COLO829 (cell line): Measurements from ENCODE around the gene MICU1.
"Not testable (repeated sequence)": the region's sequence is repeated elsewhere in the genome, so short reads cannot be mapped to it uniquely, and the experiment has no call there.

Experiments used
- DNase-seq: peaks from one replicate; pipeline ENCODE4 v3.0.0; 2012; ENCODE audit warnings: low spot score

The MICU1 gene

DNA sequence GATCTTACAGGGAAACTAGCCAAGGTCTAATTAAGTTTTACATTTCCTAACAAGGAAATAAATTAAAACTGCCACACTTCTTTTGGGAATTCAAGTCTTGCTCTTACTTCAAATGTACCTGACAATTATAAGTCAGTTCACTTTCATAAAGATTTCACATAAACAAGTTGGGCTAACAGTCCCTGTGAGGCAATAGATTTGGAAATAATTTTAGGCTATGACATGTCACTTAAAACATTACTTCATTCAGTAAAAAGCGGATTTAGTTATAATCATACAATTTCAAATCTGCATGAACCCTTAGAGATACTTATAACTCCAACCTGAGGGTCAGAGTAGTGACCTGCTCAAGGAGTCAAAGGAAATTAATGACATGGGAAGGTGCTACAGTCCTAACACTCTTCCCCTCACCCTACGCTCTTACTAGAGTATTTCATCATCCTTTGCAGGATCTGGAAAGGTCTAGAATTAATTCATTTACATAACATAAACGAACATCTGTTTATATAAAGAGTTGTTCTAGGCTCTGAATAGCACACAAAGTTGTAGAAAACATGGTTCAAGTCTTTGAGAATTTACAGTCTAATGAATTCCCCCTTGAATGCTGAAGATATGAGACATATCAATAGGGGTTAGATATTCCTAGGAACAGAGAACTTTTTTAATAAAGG lies 238.8 kb downstream of the MICU1 start:
- DNase-seq: no peak

DNA sequence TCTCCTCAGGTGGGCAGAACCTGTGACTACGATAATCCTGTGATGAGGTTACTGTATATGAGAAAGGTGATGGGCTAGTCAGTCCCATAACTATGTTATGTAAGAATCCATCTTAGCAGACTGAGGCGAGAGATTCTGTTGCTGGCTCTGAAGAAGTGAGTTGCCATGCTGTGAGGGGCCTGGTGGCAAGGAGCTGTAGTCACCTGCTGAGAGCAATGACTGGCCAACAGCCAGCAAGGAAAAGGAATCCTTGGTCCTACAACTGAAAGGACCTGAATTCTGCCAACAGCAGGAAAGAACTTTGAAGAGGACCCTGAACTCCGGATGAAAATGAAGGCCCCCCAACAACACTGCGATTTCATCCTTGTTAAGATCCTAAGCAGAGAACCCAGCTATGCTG lies 240.2 kb downstream of the MICU1 start:
- DNase-seq: no peak

DNA sequence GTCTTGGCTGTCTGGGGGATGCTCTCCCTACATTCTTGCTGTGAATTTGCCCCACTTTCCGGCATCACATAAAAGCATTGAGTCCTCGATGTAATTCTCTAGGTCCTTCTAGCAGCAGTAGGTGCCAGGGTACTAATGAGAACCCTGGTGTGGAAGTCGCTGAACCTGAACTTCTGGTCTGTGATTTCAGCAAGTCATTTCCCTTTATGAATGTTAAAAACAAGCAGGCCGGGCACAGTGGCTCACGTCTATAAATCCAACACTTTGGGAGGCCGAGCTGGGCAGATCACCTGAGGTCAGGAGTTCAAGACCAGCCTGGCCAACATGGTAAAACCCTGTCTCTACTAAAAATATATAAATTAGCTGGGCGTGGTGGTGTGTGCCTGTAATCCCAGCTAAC lies 240.9 kb downstream of the MICU1 start:
- DNase-seq: not testable (repeated sequence)

DNA sequence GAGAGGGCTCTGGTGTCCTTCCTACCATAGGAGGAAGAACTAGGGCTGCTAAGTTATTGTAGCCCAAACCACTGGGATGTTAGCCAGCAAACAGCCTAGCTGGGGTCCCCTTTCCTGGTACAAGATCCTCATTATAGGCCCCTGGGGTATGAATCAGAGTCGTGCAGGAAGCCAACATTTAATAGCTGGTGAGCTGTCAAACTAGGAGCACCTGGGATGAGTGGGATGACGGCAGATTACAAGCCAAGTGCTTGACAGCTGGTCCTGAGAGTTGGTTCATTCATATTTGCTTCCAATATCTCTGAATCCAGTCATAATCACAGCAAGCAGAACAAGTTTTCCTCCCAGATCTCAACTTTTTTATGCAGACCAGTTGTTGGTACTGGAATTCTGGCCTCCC lies 246.1 kb downstream of the MICU1 start:
- DNase-seq: no peak

DNA sequence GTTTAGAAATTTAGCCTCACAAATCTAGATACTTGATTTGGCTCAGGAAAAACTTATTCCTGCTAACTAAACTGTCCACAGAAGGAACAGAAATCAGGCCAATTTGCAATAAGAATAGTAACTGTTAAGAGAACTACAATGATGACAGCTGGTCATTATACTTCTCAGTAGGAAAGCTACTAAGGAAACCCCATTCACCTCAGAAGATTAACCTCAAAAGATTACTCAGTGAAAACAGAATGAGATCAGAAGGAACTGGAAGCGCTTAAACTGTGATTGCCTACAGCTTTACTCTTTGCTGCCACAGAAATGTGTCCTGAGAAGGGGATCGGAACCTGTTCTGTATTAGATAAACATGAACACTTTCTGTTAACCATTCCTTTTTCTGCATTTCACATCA lies 246.8 kb downstream of the MICU1 start:
- no peak for DNase-seq

DNA sequence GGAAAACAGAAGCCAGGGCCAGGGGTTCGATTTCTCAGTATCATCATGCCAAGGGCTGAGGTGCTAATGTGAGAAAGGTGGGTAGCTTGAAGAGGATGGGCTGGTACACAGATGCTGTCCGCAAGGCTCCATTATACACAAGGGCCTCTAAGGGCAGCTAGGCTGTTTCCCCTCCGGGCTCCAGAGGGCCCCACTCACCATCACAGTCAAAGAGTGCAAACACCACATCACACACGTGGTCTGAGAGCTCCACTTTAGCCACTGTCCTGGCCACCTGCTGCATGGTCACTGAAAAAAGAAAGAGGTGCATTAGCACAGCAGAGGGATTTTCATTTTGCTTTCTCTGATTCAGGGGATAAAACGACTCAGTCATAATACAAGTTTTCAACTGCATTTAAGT lies 250.3 kb downstream of the MICU1 start:
- DNase-seq: no peak

DNA sequence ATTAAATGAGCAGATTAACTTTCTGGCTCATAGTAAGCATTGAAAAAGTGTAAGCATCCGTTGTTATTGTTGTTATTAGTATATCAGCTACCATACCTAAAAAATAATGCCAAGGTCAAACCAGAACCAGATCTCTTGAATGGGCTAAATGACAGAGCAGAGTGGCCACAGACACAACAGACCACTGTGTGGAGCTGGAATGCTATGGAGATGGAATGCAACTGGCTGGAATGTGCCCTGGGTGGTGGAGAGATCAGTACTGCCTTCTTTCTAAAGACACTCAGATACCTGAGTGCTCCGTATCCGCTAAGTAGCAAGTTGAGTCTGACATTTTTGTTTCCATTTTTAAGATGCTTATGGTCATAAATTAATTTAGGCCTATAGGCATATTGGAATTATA lies 250.7 kb downstream of the MICU1 start:
- no peak for DNase-seq

DNA sequence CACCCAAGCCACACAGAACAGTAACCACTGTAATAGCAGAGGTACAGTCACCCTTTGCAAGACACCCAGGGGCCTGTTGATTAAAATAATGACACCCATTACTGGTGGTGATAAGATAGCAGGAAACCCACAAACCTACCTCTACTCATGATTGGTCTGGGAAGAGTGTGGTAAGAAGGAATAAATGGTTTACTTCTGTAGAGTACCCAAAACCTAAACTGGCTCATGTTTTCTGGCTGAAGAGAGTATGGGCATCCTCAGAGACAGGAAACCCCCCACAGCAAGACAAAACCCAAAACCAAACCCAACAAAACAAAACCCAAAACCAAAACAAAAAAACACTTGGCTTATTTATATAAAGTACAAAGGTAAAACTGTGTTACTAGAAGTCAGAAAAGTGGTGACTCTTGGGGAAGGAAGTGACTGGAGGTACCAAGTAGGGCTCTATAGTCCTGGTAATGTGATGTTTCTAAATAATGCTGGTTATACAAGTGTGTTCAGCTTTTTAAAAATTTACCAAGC lies 255.6 kb downstream of the MICU1 start:
- DNase-seq: no peak

DNA sequence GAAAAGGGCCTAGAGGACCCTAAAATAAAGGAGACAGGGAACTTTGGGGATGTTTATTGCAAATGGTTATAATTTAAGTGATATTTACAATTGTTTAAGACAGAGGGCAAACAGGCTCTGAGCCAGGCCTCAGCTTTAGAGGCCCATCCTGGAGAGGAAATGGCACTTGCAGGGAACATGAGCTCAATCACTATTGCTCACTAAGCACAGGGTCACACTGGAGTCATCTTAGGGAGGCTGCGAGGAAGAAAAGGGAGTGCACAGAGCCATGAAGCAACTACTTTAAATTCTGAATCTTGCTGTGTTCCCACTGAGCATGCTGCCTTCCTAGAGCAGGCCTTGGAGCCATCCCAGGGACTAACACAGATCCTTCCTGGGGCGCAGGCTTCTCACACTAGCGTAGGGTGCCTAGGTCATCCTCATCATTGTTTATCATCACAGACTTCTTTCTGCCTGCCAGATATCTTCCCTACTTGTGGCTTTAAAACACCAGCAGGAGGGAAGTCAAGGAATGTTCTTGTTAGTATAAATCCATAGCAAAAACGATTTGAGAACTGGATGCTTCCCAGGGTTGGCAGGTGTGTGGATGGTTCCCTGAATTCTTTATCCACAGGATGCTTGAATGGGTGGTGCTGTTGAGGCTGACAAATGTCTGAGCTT lies 258.4 kb downstream of the MICU1 start:
- no peak for DNase-seq

DNA sequence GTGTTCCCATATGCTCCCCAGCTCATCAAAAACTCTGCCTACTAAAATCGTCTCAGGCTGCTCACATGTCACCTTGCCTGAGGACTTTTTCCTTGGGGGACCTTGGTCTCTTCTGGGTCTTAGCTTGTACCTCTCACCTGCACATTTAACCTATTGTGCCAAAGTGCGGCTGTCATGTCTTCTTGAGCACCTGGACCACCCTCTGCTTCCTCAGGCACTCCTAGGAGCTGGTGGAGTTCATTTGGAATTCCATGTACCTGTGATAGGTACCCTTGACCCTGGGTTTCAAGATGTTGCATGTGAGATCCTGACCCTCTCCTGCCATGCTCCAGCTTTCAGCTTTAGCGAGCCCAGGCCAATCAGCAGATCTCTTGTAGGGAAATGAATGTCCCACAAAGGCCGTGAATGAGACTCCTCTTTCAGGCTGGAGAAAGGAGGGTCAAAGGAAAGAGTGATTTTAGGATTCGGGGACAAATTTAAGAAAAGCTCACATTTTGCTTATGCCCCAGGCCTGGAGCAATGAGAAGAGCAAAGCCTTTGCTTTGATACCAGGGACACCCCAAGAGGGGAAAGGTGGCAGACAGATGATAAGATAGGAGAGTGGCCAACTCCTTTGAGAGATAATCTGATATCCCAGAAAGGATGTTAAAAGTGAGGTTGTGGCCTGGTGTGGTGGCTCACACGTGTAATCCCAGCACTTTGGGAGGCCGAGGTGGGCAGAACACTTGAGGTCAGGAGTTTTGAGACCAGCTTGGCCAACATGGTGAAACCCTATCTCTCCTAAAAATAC lies 260.6 kb downstream of the MICU1 start:
- no peak for DNase-seq

DNA sequence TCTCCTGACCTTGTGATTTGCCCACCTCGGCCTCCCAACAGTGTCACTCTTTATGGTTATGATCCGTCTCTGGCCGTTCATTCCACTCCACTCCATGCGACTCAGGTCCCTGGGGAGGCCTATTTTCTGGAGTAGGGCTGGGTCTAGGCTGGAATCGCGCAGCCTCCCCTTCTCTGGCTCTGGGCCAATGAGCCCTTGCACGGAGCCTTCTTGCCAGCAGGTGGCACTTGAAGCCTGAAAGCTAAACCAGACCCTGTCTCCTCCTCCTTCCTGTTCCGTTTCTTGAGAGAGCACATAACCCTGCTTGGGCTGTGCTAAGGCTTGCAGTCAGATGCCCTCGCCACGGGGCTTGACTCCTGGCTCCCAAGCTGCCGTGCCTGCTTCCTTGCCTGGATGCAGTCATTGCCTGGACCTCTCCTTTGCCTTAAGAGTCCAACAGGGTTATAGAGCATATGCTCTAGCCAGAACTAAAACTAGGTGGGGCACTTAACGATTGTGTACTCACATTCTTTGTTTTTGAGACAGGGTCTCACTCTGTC lies 261.6 kb downstream of the MICU1 start:
- peak; percentile 60 for DNase-seq

DNA sequence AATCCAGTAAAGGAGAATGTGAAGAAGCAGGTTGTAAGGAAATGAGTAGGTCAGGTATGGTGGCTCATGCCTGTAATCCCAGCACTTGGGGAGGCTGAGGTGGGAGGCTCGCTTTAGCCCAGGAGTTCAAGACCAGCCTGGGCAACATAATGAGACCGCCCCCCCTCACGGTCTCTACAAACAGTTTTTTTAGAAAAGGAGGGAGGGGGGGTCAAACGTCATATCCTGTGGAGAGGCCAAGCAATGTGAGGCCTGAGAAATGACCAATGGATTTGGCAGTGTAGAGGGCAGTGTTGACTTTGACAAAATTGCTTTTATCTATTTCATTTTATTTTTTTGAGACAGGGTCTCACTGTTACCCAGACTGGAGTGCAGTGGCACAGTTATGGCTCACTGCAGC lies 268.9 kb downstream of the MICU1 start:
- no peak for DNase-seq

DNA sequence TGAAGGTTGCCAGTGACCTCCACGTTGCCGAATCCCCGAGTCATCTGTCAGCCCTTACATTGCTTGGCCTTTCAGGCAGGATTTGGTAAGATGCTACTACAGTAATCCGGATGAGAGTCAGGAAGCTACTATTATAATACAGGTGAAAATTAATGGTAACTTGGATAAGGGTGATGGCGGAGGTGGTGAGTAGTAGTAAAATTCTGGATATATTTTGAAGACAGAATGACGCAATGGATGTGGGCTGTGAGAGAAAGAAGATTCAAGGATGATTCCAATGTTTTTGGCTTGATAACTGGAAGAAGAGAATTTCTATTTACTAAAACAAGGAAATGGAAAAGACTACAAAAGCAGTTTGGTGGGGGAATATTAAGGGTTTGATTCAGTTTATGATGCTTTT lies 269.8 kb downstream of the MICU1 start:
- DNase-seq: no peak

DNA sequence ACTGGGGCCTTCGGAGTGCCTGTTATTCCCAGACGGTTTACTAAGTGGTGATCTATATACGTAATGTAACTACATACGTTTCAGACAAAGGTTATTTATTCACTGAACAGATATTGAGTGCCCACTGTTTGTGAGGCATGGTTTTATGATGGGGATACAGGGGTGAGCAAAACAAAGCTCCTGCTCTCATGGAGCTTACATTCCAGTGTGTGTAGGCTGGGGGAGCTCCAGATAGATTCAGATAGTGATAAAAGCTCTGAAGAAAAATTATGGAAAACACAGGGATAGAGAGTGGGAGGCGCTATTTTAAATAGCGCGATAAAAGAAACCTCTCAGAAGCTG lies 270.7 kb downstream of the MICU1 start:
- DNase-seq: no peak

DNA sequence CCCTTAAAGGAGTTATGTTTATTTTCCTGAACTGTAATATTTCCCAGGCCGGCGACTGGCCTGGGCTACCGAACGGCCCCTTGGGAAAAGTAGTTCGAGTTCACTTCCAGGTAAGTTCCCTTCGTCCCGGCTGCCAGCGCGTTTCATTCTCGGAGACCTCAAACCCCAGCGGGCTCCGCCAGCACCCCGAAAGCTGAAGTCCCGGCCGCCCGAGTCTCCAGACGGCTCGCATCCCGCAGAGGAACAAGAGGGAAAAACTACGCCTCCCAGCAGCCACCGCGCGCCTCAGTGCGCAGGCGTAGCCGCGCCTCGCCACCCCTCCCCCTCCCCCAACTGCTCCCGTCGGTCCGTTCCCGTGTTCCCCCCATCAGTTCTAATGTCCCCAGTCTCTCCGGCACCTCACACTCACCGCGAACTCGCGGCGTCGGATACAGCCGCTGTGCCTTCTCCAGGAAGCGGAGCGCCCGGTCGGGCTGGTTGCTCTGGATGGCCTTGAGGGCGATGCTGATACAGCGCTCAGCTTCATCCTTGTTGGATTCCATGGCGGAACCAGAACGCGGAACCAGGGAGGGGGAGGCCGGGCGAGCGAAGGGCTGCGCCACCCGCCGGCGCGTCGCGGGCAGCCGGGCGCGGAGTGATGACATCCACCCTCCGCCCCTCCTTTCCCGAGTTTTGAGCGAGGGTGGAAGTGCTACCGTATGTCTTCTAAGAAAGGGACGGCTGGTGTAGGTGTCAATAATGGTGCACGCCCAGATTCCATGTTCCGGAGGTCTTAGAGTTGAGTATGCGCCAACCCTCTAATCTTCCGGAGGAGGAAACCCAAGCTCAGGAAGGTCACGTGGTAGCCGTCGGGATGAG lies 271.3 kb downstream of the MICU1 start, which contains the start of gene DNAJB12:
DNAJB12 (minus strand) TSS at position 564 of the 858 bp plus-strand sequence; CDS start at position 542, 22 bp downstream.
- DNase-seq: peak; percentile 87

DNA sequence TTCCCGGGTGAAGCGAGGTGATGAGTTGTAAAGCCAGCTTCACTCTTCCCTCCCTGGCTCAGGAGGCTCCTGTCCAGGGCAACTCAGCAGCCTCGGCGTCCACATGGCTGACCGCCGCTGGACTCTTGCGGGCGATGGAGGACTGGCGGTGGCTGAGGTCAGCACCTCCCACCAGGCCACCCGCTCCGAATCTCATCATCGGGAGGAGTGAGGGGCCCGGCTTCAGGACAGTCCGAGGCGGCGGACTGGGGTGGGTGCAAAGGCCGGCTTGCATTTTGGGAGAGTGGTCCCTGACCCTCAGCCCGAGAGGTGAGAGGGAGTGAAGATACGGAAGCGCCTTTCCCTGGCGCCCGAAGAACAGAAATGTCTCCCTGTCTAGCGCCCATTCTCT lies 271.9 kb downstream of the MICU1 start:
- peak; percentile 3 for DNase-seq

DNA sequence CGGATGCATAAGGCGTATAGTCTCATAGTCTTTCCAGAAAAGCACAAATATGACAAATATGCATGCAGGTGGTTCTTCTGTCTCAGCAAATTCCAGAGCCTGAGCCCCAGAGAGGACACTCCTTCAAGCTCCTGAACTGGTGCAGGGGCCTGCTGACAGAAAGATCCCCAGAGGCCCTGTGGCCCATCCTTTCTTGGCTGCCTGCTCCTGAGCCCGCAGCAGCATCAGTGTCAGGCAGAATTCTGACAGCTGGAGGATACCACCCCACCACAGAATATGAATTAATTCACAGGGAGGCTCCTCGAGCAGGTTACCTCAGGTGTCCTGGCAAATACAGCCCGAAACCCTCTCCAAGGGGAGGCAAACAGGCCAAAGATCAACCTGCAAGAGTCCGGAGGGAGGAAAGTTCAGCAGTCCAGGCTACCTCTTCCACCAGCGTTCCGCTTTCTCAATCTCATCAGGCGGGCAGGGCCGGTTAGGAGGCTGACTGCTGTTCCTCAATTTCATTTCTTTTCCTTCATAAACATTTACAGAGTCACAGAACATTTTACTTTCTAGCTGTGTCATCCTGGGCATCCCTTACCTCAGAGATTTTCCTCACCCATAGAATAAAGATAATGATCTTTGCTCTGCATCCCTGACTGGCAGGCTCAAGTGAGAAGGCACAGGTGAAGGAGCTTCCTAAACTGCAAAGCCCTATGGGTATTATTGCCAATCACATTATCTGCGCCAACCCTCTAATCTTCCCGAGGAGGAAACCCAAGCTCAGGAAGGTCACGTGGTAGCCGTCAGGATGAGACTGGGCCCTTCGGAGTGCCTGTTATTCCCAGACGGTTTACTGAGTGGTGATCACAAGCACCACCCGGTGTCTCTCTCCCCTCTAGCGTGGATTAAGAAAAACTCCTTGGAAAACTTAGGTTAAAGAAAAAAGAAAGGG lies 272.6 kb downstream of the MICU1 start:
- DNase-seq: no peak

DNA sequence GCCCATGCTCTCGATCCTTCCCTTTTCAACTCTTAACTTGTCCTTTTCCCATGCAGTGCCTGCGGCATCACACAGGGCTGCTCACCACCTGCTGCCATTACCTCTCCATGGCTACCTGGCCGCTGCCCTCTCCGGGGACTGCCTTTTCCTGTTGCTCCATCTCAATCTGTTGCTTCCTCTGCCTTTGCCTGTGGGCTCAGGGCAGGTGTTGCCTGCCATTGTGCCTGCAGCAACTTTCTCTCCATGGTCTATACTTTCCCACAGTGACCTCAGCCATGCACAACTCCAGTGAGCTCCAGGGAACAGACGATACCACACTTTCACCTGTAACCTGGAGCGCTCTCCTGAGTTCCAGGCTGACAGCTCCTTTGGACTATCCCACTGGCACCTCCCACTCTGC lies 274.4 kb downstream of the MICU1 start:
- no peak for DNase-seq

DNA sequence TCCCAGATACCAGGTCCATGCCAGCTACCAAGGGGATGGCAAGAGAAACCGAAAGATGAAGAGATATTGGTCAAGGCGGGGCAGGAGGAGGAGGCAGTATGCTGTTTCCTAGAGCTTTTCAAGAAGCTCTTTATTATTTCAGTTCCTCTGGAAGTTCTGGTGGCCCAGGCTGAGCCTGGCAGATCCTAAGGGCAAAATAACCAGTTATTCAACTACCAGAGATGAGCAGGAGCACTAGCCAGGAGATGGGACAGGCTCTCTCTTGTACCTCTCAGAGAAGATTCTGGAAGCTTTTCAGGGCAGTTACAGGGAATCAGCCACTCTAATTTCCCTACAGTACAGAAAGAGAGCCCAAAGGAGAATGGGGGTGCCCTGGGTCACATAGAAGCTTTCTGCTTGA lies 276.4 kb downstream of the MICU1 start:
- DNase-seq: no peak

DNA sequence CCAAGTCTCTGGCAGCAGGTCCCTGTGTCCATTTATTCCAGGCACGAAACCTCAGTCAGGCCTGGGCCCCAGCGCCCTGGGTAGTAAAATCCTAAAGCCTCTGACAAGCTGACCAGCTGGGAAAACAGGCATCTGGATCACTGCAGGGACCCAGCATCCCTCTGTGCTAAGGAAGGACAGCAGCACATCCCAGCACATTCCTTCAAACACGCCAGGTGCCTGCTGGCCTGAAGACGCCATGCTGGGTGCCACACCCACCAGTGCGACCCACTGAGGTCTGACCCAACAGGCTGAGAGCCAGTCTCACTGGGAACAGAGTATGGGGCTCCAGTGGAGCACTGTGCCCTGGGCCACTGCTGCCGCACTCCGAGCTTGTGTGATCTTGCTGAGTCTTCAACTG lies 277.6 kb downstream of the MICU1 start:
- no peak for DNase-seq

DNA sequence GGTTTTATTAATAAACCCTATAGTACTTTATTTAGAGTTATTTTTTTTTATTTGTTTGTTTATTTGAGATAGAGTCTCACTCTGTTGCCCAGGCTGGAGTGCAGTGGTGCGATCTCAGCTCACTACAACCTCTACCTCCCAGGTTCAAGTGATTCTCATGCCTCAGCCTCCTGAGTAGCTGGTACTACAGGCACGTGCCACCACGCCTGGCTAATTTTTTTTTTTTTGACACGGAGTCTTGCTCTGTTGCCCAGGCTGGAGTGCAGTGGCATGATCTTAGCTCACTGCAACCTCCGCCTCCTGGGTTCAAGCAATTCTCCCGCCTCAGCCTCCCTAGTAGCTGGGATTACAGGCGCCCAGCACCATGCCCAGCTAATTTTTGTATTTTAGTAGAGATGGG lies 279.8 kb downstream of the MICU1 start:
- not testable (repeated sequence) for DNase-seq
